Measurements from ENCODE around the gene FTSJ1.

The FTSJ1 gene

GRCh38 chrX:48470833-48471118 lies 5.2 kb upstream of the FTSJ1 start:
- DNase-seq = no peak

GRCh38 chrX:48471504-48471903 lies 4.5 kb upstream of the FTSJ1 start:
- DNase-seq = no peak

GRCh38 chrX:48472225-48472624 lies 3.8 kb upstream of the FTSJ1 start:
- no peak for DNase-seq

- DNase-seq = no peak
Measured at GRCh38 chrX:48472851-48473703, 2.9 kb upstream of the FTSJ1 start.

GRCh38 chrX:48473704-48473990 lies 2.4 kb upstream of the FTSJ1 start:
- DNase-seq = no peak

GRCh38 chrX:48474127-48474526 lies 1.9 kb upstream of the FTSJ1 start:
- no peak for DNase-seq

GRCh38 chrX:48474581-48474980 lies 1.4 kb upstream of the FTSJ1 start:
- DNase-seq = no peak

GRCh38 chrX:48475296-48475695 lies 703 bp upstream of the FTSJ1 start:
- no peak for DNase-seq

- DNase-seq = no peak
Measured at GRCh38 chrX:48476919-48477318, 920 bp downstream of the FTSJ1 start.

GRCh38 chrX:48477960-48478755 lies 2.2 kb downstream of the FTSJ1 start:
- DNase-seq = no peak

- no peak for DNase-seq
Measured at GRCh38 chrX:48478806-48479205, 2.8 kb downstream of the FTSJ1 start.

GRCh38 chrX:48480142-48480541 lies 4.1 kb downstream of the FTSJ1 start:
- no peak for DNase-seq

GRCh38 chrX:48480583-48480982 lies 4.6 kb downstream of the FTSJ1 start:
- DNase-seq = no peak

GRCh38 chrX:48482526-48482925 lies 6.5 kb downstream of the FTSJ1 start:
- DNase-seq = no peak

GRCh38 chrX:48487362-48487798 lies 11.4 kb downstream of the FTSJ1 start:
- no peak for DNase-seq

- no peak for DNase-seq
Measured at GRCh38 chrX:48488034-48488433, 12.0 kb downstream of the FTSJ1 start.

- no peak for DNase-seq
Measured at GRCh38 chrX:48489296-48489695, 13.3 kb downstream of the FTSJ1 start.

- no peak for DNase-seq
Measured at GRCh38 chrX:48489892-48490291, 13.9 kb downstream of the FTSJ1 start.

GRCh38 chrX:48490661-48491060 lies 14.7 kb downstream of the FTSJ1 start:
- DNase-seq = no peak

GRCh38 chrX:48491809-48492208 lies 15.8 kb downstream of the FTSJ1 start:
- no peak for DNase-seq

GRCh38 chrX:48492293-48492910 lies 16.4 kb downstream of the FTSJ1 start:
- DNase-seq = no peak

GRCh38 chrX:48493890-48494364 lies 17.9 kb downstream of the FTSJ1 start:
- no peak for DNase-seq

GRCh38 chrX:48496660-48497059 lies 20.7 kb downstream of the FTSJ1 start:
- no peak for DNase-seq

- DNase-seq = no peak
Measured at GRCh38 chrX:48497871-48498270, 21.9 kb downstream of the FTSJ1 start.

All from left hindlimb (tissue), 1 donor.